Neuron (in vitro differentiated cells): ENCODE results near the gene PRKN.
"Not testable (repeated sequence)": the region's sequence is repeated elsewhere in the genome, so short reads cannot be mapped to it uniquely, and the experiment has no call there.

Source experiments
- H2AFZ ChIP-seq: one replicate; pipeline ENCODE4 v1.6.1; 2013; ENCODE audit warnings: low read depth, mild to moderate bottlenecking, inconsistent platforms, low read length, moderate library complexity
- H3K27me3 ChIP-seq: one replicate; pipeline ENCODE4 v1.6.1; 2013; ENCODE audit warnings: low read length; ENCODE audit not compliant: insufficient read depth
- H3K36me3 ChIP-seq: one replicate; pipeline ENCODE4 v1.6.1; 2013; ENCODE audit warnings: low read length; ENCODE audit not compliant: insufficient read depth
- H3K4me1 ChIP-seq: one replicate; pipeline ENCODE4 v1.6.1; 2013; ENCODE audit warnings: low read length; ENCODE audit not compliant: insufficient read depth
- H3K4me3 ChIP-seq: 2 replicates; pipeline ENCODE4 v1.5.1; 2013; ENCODE audit warnings: mild to moderate bottlenecking, low read length, moderate library complexity
- H3K9me3 ChIP-seq: one replicate; pipeline ENCODE4 v1.6.1; 2013; ENCODE audit warnings: low read length

The PRKN gene

DNA sequence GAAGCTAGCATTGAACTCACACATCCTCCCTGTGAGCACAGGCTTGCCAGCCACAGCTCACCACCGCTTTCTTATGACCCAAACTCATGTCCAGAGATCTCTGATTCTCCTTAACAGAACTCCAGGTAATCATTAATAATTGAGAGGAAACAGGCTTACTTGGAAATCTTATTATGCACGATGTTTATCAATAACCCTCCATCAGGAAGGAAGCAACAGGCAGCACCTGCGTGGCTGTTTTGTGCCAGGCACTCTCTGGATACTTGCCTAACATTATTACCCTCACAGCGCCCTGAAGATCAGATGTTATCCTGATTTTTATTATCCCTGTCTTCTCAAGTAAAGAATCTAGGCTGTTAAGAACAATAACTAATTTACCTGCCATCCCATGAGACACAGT lies 306.6 kb downstream of the PRKN start:
- Histone ChIP-seq H3K27me3 (no peaks in the 10 kb centered on the region), H3K4me1 (no peaks in the 10 kb centered on the region), H2AFZ (no peak overlapping the region), H3K9me3 (peaks cover 6% of the 10 kb centered on the region), H3K4me3 (no peak overlapping the region), H3K36me3 (no peaks in the 10 kb centered on the region)

DNA sequence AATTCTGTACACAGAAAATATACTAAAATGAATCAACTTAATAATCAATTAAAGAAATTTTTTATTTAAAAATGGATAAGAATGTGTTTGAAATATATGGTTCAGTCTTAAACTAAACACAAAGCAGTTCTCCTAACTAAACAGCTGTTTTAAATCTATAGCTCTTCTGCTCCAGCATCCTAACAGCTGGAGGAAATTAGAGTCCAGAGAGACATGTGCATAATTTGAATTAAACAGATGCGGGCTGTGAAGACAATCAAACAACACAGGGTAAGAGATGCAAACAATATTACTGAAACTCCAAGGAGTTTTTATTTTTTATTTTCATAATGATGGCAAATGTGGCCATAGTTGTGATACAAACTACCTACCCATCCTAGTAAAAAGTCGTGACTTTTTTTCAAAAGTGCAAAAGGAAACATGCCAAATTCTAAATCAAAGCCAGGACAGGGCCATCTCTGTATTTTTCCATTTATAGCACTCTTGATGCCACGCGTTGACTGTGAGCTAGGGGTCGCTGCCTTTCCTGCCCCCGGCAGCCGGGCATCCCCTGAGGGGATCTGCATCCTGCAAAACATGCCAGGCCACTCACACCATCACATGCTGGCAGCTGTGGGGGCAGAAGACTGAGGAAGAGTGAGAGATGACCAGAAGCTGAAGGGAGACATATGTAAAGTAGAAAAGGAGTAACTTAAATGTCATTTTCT lies 310.6 kb downstream of the PRKN start:
- Histone ChIP-seq H2AFZ (no peak overlapping the region), H3K9me3 (peaks cover 6% of the 10 kb centered on the region), H3K4me3 (no peak overlapping the region), H3K4me1 (no peaks in the 10 kb centered on the region), H3K27me3 (no peaks in the 10 kb centered on the region), H3K36me3 (no peaks in the 10 kb centered on the region)

DNA sequence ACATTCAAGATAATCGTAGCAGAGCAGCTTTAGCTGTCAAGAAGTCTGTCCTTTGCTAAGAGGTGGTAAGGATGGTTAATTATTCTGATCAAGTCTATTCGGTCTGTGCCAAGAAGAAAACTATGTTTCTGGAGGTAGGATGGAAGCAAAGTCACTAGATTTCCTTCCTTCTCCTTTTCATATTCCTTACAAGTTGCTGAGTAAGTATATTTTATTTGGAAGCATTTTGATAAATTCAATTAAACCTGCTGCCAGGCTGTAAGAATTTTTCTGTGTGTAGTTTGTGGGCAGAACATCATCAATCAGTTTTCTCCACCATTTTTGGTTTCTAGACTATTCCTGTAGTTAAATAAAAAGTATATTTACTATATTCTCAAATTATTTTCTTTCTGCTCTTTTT lies 311.3 kb downstream of the PRKN start:
- Histone ChIP-seq H3K4me3 (no peak overlapping the region), H3K4me1 (peaks cover 4% of the 10 kb centered on the region), H2AFZ (no peak overlapping the region), H3K27me3 (no peaks in the 10 kb centered on the region), H3K36me3 (no peaks in the 10 kb centered on the region), H3K9me3 (peaks cover 6% of the 10 kb centered on the region)

DNA sequence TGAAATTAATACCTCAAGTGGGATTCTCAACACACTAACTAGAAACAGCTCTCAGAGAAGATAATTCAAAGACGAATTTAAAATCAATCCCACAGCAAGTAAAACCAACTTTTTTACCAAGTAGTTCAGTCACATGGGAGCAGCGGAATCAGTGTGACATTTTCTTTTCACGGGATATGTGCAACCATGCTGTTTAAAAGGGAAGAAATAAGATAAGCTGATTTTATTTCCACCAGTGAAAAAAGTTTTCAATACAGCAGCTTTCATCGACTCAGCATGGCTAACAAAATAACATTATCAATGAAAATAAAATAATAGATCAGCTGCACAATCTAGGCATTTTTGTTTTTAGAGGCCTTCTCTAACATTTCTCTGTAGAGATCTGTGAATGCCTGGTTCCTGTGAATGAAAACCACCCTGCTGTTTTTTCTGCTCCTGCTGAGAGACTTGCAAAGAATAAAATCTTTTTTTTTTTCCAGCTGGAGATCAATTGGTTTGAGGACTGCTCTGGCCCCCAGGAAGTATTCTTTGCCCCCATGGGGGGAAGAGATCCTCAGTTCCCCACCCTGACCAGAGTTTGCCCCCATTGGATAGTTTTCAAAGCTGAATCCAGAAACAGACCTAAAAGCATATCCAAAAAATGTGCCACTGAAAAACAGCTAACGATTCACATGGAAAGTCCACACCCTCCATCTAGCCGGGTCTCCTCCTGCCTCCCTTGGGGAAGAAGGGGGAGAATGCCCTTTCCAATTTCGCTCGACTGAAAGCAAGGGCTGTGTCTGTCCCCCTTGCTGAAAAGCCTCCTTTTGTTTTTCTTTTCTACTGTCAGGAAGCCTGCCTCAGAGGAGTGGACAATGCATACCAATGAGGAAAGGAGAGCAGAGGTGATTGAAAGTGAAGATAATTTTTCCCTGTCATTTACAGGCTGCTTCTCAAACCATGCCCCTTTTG lies 317.6 kb downstream of the PRKN start:
- Histone ChIP-seq H3K27me3 (no peaks in the 10 kb centered on the region), H3K9me3 (no peaks in the 10 kb centered on the region), H3K4me3 (peak overlapping the region; percentile 17)

DNA sequence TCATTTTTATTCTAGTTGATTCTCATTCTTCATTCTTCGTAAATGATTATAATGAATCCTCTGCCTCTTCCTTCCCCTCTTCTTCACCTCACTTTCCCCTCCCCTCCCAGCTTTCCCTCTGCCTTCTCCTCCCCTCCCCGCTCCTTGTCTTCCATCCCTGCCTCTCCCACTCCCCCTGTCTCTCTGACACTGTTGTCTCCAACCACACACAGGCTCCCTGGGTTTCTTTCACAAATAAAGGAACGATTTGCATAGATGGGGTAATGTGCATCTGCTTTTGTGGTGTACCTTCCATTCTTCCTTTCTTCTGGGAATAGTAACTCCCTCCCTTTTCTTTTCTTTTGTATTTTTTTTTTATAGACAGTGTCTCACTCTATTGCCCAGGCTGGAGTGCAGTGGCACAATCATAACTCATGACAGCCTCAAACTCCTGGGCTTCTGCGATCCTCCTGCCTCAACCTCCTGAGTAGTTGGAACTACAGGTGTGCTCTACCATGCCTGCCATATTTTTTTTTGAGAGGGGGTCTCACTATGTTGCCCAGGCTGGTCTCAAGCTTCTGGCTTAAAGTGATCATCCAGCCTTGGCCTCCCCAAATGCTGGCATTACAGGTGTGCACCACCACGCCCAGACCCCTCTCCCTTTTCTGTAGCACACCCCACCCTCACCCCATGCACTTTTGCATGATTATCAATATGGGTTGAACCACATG lies 318.6 kb downstream of the PRKN start:
- Histone ChIP-seq H3K9me3 (no peaks in the 10 kb centered on the region), H3K4me3 (no peak overlapping the region), H3K4me1 (peaks cover 35% of the 10 kb centered on the region), H2AFZ (no peak overlapping the region), H3K27me3 (no peaks in the 10 kb centered on the region), H3K36me3 (no peaks in the 10 kb centered on the region)

More for the DNA sequence above, 317.6 kb downstream of the PRKN start:
- H3K4me1 ChIP-seq, result peaks cover 35% of the 10 kb centered on the region
- no peaks in the 10 kb centered on the region for H3K36me3 ChIP-seq
- H2AFZ ChIP-seq, result peak overlapping the region; percentile 70

DNA sequence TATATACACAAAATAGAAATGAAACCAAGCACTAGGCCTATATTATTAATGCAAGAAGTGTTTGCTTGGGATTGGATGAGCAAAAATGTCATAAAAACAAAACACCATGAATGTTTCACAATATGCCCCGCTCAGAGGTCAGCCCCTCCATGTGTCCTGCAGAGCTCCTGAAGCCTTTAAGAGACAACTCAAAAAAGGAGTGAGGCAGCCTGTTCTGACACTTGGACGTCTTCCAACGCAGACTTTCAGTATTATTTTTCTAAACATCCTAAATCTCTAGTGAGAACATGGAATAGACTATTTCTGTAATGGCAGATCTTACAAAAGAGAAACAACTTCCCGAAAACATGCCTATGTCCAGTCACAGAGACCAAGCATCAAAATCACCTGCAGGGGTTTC lies 322.6 kb downstream of the PRKN start:
- Histone ChIP-seq H3K4me1 (peaks cover 17% of the 10 kb centered on the region), H3K9me3 (peaks cover 3% of the 10 kb centered on the region), H3K4me3 (no peak overlapping the region)

DNA sequence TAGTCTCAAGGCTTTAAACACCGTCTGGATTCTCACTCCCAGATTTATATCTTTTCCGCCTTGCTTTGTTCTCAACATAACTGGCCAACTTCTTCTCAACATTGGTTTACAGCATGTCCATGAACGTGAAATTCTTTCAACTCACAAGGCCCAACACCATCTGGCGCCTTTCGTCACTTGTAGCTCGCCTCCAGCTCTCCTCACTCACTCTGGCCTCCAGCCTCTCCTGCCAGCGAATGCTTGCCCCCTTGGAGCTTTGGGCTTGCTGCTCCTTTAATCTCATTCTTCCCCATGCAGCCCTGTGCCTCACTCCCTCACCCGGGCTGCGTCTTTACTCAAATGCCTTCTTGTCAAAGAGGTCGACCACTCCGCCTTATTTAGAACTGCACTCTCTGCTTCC lies 324.5 kb downstream of the PRKN start:
- H2AFZ ChIP-seq, result no peak overlapping the region
- H3K9me3 ChIP-seq, result peaks cover 3% of the 10 kb centered on the region
- H3K27me3 ChIP-seq, result no peaks in the 10 kb centered on the region
- H3K4me3 ChIP-seq, result no peak overlapping the region
- no peaks in the 10 kb centered on the region for H3K36me3 ChIP-seq
- no peaks in the 10 kb centered on the region for H3K4me1 ChIP-seq

More for the DNA sequence above, 322.6 kb downstream of the PRKN start:
- Histone ChIP-seq H2AFZ (no peak overlapping the region), H3K27me3 (no peaks in the 10 kb centered on the region), H3K36me3 (no peaks in the 10 kb centered on the region)

DNA sequence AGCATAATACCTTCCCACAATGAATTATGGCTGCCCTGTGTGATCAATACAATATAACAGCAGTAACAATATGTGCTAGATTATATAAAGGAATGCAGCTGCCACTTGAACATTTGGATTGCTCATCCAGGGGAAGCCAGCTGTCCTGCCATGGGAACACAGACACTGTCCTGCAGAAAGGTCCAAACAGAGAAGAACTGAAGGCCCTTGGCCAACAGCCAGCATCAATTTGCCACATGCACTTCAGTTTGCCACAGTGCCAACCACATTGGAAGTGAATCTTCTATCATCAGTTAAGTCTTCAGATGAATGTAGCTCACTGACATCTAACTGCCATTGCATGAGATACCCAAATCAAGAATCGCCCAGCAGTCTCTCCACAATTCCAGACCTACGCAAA lies 332.4 kb downstream of the PRKN start:
- H3K9me3 ChIP-seq, result no peaks in the 10 kb centered on the region
- no peaks in the 10 kb centered on the region for H3K4me1 ChIP-seq
- no peaks in the 10 kb centered on the region for H3K27me3 ChIP-seq
- H3K36me3 ChIP-seq, result no peaks in the 10 kb centered on the region
- H3K4me3 ChIP-seq, result no peak overlapping the region
- no peak overlapping the region for H2AFZ ChIP-seq

DNA sequence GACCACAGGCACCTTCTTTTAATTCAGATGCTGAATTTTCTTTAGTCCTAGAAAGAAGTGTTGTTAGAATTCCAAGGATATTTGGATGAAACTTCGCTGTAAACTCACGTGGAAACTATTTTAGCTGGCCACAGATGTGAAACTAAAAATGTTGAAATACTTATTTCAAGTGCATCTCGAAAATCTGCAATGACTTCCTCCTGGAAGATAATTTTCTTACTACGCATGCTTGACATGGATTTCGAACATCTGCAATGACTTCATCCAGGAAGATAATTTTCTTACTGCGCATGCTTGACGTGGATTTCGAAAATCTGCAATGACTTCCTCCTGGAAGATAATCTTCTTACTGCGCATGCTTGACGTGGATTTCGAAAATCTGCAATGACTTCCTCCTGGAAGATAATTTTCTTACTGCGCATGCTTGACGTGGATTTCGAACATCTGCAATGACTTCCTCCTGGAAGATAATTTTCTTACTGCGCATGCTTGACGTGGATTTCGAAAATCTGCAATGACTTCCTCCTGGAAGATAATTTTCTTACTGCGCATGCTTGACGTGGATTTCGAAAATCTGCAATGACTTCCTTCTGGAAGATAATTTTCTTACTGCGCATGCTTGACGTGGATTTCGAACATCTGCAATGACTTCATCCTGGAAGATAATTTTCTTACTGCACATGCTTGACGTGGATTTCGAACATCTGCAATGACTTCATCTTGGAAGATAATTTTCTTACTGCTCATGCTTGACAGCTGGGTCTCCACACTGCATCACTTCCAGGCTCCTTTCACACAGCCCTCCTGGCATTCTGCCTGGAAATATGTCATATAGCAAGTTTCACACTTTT lies 336.4 kb downstream of the PRKN start:
- H3K27me3 ChIP-seq, H3K4me3 ChIP-seq, H3K9me3 ChIP-seq, H2AFZ ChIP-seq, H3K4me1 ChIP-seq, H3K36me3 ChIP-seq: not testable (repeated sequence)

DNA sequence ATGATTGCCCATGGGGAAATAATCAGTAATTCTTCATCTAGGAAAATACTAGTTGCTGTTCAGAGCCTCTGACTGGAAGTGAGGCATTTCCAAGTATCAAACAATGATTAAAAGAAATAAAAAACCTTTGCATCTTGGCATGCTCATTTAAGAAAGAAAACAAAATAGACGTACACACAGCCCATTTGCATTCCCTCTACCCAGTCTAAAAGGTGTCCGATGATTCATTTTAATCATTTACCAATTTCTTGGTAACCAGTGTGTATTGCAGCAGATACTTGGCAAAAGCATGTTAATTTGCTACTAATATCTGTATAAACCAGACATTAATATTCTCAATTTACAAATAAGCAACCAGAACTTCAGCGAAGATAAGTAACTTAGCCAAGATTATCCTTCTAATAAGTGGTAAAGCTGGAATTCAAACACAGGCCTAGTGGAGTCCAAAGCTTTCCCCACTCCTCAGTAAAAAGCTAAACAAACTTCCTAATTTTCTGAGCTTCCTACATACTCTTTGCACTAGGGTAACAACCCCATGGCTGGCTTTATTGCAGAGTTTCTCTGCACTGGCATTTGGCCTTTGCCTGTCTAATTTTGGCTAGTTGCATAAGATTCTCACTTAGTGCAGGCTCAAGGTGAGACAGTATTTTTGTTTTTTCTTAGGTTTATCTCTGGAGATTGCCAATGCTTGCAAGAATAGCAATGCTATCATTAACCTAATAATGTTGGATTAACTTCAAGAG lies 338.1 kb downstream of the PRKN start:
- Histone ChIP-seq H3K4me1 (no peaks in the 10 kb centered on the region), H3K4me3 (no peak overlapping the region), H2AFZ (no peak overlapping the region), H3K27me3 (no peaks in the 10 kb centered on the region), H3K36me3 (no peaks in the 10 kb centered on the region), H3K9me3 (no peaks in the 10 kb centered on the region)

DNA sequence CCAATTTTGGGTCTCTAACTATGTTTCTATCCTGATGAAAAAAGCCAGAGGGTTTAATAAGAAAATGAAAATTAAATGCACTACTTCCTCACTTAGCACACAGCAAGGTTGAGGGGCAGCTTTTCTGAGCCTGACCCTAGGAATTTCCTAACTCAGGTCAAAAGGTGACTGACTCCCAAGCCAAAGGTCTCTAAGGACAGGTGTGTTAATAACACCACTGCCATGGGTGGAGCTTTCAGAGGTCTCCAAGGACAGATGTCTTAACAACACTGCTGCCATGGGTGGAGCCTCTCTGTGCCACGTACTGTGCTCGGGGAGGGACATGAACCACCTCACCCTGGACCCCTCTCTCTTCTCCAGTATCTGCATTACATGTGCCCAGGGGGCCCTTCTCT lies 339.2 kb downstream of the PRKN start:
- H3K4me1 ChIP-seq, result no peaks in the 10 kb centered on the region
- no peaks in the 10 kb centered on the region for H3K27me3 ChIP-seq
- no peaks in the 10 kb centered on the region for H3K36me3 ChIP-seq
- H2AFZ ChIP-seq, result no peak overlapping the region
- H3K4me3 ChIP-seq, result no peak overlapping the region
- no peaks in the 10 kb centered on the region for H3K9me3 ChIP-seq
